Kidney capillary endothelial cell (primary cell): ENCODE results near the gene BEND2.
"Not testable (repeated sequence)": the region's sequence is repeated elsewhere in the genome, so short reads cannot be mapped to it uniquely, and the experiment has no call there.

Experiments
- DNase-seq: peaks from one replicate; pipeline ENCODE4 v3.0.0-alpha.2; 2018; ENCODE audit warnings: low spot score

BEND2 gene

GRCh38 chrX:18220786-18221185 lies at the start of gene BEND2:
TSS of gene BEND2 (minus strand) at chrX:18220886. CDS start at chrX:18220750, 136 bp downstream.
- DNase-seq = no peak

GRCh38 chrX:18255059-18255458 lies 34.4 kb upstream of the BEND2 start:
- DNase-seq = no peak

GRCh38 chrX:18252644-18253359 lies 32.1 kb upstream of the BEND2 start:
- no peak for DNase-seq

GRCh38 chrX:18229646-18230045 lies 9.0 kb upstream of the BEND2 start:
- not testable (repeated sequence) for DNase-seq

- no peak for DNase-seq
Measured at GRCh38 chrX:18228069-18228468, 7.4 kb upstream of the BEND2 start.

GRCh38 chrX:18227458-18227857 lies 6.8 kb upstream of the BEND2 start:
- no peak for DNase-seq

GRCh38 chrX:18210470-18210869 lies 10.2 kb downstream of the BEND2 start:
- peak; percentile 12 for DNase-seq

- DNase-seq = no peak
Measured at GRCh38 chrX:18206657-18207056, 14.0 kb downstream of the BEND2 start.

GRCh38 chrX:18203631-18204030 lies 17.1 kb downstream of the BEND2 start:
- DNase-seq = peak; percentile 56

GRCh38 chrX:18194688-18195087 lies 26.0 kb downstream of the BEND2 start:
- DNase-seq = no peak

- DNase-seq = no peak
Measured at GRCh38 chrX:18179446-18179845, 41.2 kb downstream of the BEND2 start.

- no peak for DNase-seq
Measured at GRCh38 chrX:18174971-18175370, 45.7 kb downstream of the BEND2 start.

GRCh38 chrX:18174209-18174608 lies 46.5 kb downstream of the BEND2 start:
- no peak for DNase-seq

- DNase-seq = no peak
Measured at GRCh38 chrX:18173494-18174180, 47.0 kb downstream of the BEND2 start.

GRCh38 chrX:18172970-18173369 lies 47.7 kb downstream of the BEND2 start:
- DNase-seq = no peak

GRCh38 chrX:18170910-18171309 lies 49.8 kb downstream of the BEND2 start:
- no peak for DNase-seq

- DNase-seq = no peak
Measured at GRCh38 chrX:18166068-18166467, 54.6 kb downstream of the BEND2 start.

- DNase-seq = no peak
Measured at GRCh38 chrX:18160369-18160768, 60.3 kb downstream of the BEND2 start.

- DNase-seq = no peak
Measured at GRCh38 chrX:18158963-18159362, 61.7 kb downstream of the BEND2 start.

GRCh38 chrX:18151649-18152048 lies 69.0 kb downstream of the BEND2 start:
- no peak for DNase-seq

- no peak for DNase-seq
Measured at GRCh38 chrX:18151157-18151556, 69.5 kb downstream of the BEND2 start.

GRCh38 chrX:18149454-18149853 lies 71.2 kb downstream of the BEND2 start:
- DNase-seq = no peak

- peak; percentile 8 for DNase-seq
Measured at GRCh38 chrX:18146954-18147353, 73.7 kb downstream of the BEND2 start.

GRCh38 chrX:18146009-18146408 lies 74.7 kb downstream of the BEND2 start:
- DNase-seq = no peak
